ENCODE measurements around the gene CLIC5.
"Not testable (repeated sequence)": the region's sequence is repeated elsewhere in the genome, so short reads cannot be mapped to it uniquely, and the experiment has no call there.

CLIC5 gene

GRCh38 chr6:45933855-45934254, 81.8 kb downstream of the CLIC5 start:
- Mint-ChIP-seq H3K27me3 (no peaks in the 10 kb centered on the region), H3K27ac (peak overlapping the region in 1 of 2 donors; percentile 13), H3K4me3 (no peak overlapping the region), H3K9me3 (no peaks in the 10 kb centered on the region), H3K36me3 (ENCODE audit: insufficient read depth) (no peaks in the 10 kb centered on the region), H3K4me1 (ENCODE audit: low read depth in 2 of 2) (peaks cover 0 to 3% of the 10 kb centered on the region in 2 donors)
- DNase-seq = no peak
- ATAC-seq (replicated peaks) = no peak

GRCh38 chr6:45931232-45931631, 84.4 kb downstream of the CLIC5 start:
- Mint-ChIP-seq H3K27me3 (no peaks in the 10 kb centered on the region), H3K36me3 (ENCODE audit: insufficient read depth) (no peaks in the 10 kb centered on the region), H3K4me1 (ENCODE audit: low read depth in 2 of 2) (peaks cover 0 to 3% of the 10 kb centered on the region in 2 donors), H3K9me3 (no peaks in the 10 kb centered on the region), H3K27ac (no peak overlapping the region), H3K4me3 (no peak overlapping the region)
- ATAC-seq (replicated peaks) = no peak
- DNase-seq = no peak

GRCh38 chr6:45930420-45931040, 85.1 kb downstream of the CLIC5 start:
- ATAC-seq (replicated peaks) = peak; percentile 61
- H3K27ac Mint-ChIP-seq = no peak overlapping the region
- H3K4me3 Mint-ChIP-seq = no peak overlapping the region
- no peaks in the 10 kb centered on the region for H3K27me3 Mint-ChIP-seq
- no peaks in the 10 kb centered on the region for H3K36me3 Mint-ChIP-seq (ENCODE audit: insufficient read depth)
- peaks cover 0 to 3% of the 10 kb centered on the region in 2 donors for H3K4me1 Mint-ChIP-seq (ENCODE audit: low read depth in 2 of 2)
- no peaks in the 10 kb centered on the region for H3K9me3 Mint-ChIP-seq
- DNase-seq = peak; percentile 37 to 58 (median 53)

- no peaks in the 10 kb centered on the region for H3K36me3 Mint-ChIP-seq (ENCODE audit: insufficient read depth)
- H3K9me3 Mint-ChIP-seq = no peaks in the 10 kb centered on the region
- DNase-seq = no peak
- no peak for ATAC-seq (replicated peaks)
- H3K27me3 Mint-ChIP-seq = no peaks in the 10 kb centered on the region
- H3K27ac Mint-ChIP-seq = no peak overlapping the region
- H3K4me3 Mint-ChIP-seq = no peak overlapping the region
- peaks cover 0 to 3% of the 10 kb centered on the region in 2 donors for H3K4me1 Mint-ChIP-seq (ENCODE audit: low read depth in 2 of 2)
Observed at GRCh38 chr6:45929421-45930361, 86.0 kb downstream of the CLIC5 start.

GRCh38 chr6:45928721-45929305, 86.8 kb downstream of the CLIC5 start:
- no peaks in the 10 kb centered on the region for H3K9me3 Mint-ChIP-seq
- DNase-seq (no peak), ATAC-seq (replicated peaks) (no peak)
- no peak overlapping the region for H3K27ac Mint-ChIP-seq
- peaks cover 0 to 3% of the 10 kb centered on the region in 2 donors for H3K4me1 Mint-ChIP-seq (ENCODE audit: low read depth in 2 of 2)
- no peak overlapping the region for H3K4me3 Mint-ChIP-seq
- H3K27me3 Mint-ChIP-seq = no peaks in the 10 kb centered on the region
- no peaks in the 10 kb centered on the region for H3K36me3 Mint-ChIP-seq (ENCODE audit: insufficient read depth)

- Mint-ChIP-seq H3K27ac (no peak overlapping the region), H3K4me3 (no peak overlapping the region), H3K9me3 (no peaks in the 10 kb centered on the region), H3K4me1 (ENCODE audit: low read depth in 2 of 2) (peaks cover under 1 to 6% of the 10 kb centered on the region in 2 donors), H3K36me3 (ENCODE audit: insufficient read depth) (no peaks in the 10 kb centered on the region), H3K27me3 (no peaks in the 10 kb centered on the region)
- ATAC-seq (replicated peaks) (no peak), DNase-seq (no peak)
Observed at GRCh38 chr6:45927421-45928320, 88.0 kb downstream of the CLIC5 start.

GRCh38 chr6:45926423-45926822, 89.2 kb downstream of the CLIC5 start:
- not testable (repeated sequence) for ATAC-seq (replicated peaks); H3K27me3 Mint-ChIP-seq; H3K4me1 Mint-ChIP-seq (ENCODE audit: low read depth in 2 of 2); H3K4me3 Mint-ChIP-seq; H3K27ac Mint-ChIP-seq; H3K9me3 Mint-ChIP-seq; DNase-seq; H3K36me3 Mint-ChIP-seq (ENCODE audit: insufficient read depth)

- Mint-ChIP-seq H3K36me3 (ENCODE audit: insufficient read depth) (no peaks in the 10 kb centered on the region), H3K9me3 (no peaks in the 10 kb centered on the region), H3K27me3 (no peaks in the 10 kb centered on the region), H3K4me3 (no peak overlapping the region), H3K27ac (no peak overlapping the region), H3K4me1 (ENCODE audit: low read depth in 2 of 2) (peaks cover 2 to 5% of the 10 kb centered on the region in 2 donors)
- ATAC-seq (replicated peaks) = no peak
- DNase-seq = no peak
Observed at GRCh38 chr6:45924763-45925342, 90.8 kb downstream of the CLIC5 start.

- H3K4me1 Mint-ChIP-seq (ENCODE audit: low read depth in 2 of 2) = peaks cover 2 to 5% of the 10 kb centered on the region in 2 donors
- H3K9me3 Mint-ChIP-seq = no peaks in the 10 kb centered on the region
- no peak for ATAC-seq (replicated peaks)
- H3K27ac Mint-ChIP-seq = no peak overlapping the region
- no peaks in the 10 kb centered on the region for H3K36me3 Mint-ChIP-seq (ENCODE audit: insufficient read depth)
- no peak overlapping the region for H3K4me3 Mint-ChIP-seq
- no peak for DNase-seq
- no peaks in the 10 kb centered on the region for H3K27me3 Mint-ChIP-seq
Observed at GRCh38 chr6:45923831-45924391, 91.7 kb downstream of the CLIC5 start.

GRCh38 chr6:45922728-45923351, 92.8 kb downstream of the CLIC5 start:
- H3K36me3 Mint-ChIP-seq (ENCODE audit: insufficient read depth) = no peaks in the 10 kb centered on the region
- peak overlapping the region in 1 of 2 donors; percentile 45 for H3K27ac Mint-ChIP-seq
- no peaks in the 10 kb centered on the region for H3K27me3 Mint-ChIP-seq
- DNase-seq (peak; percentile 36 to 46 (median 44)), ATAC-seq (replicated peaks) (peak; percentile 42)
- H3K4me1 Mint-ChIP-seq (ENCODE audit: low read depth in 2 of 2) = peaks cover 2 to 5% of the 10 kb centered on the region in 2 donors
- H3K4me3 Mint-ChIP-seq = no peak overlapping the region
- no peaks in the 10 kb centered on the region for H3K9me3 Mint-ChIP-seq

- Mint-ChIP-seq H3K4me3 (no peak overlapping the region), H3K27me3 (no peaks in the 10 kb centered on the region), H3K36me3 (ENCODE audit: insufficient read depth) (no peaks in the 10 kb centered on the region), H3K4me1 (ENCODE audit: low read depth in 2 of 2) (peaks cover 2 to 5% of the 10 kb centered on the region in 2 donors), H3K9me3 (no peaks in the 10 kb centered on the region), H3K27ac (no peak overlapping the region)
- ATAC-seq (replicated peaks) (no peak), DNase-seq (no peak)
Observed at GRCh38 chr6:45921691-45922281, 93.9 kb downstream of the CLIC5 start.
